ENCODE data around the gene SPOCK1. TPM values are rescaled to one million over a fixed set of nuclear protein-coding genes. Genes with fewer than 3 reads are reported as not detected.

SPOCK1 gene
- total and polyA plus RNA-seq, 4 donors: 4.5 to 67.8 (median 27.0) TPM

DNA sequence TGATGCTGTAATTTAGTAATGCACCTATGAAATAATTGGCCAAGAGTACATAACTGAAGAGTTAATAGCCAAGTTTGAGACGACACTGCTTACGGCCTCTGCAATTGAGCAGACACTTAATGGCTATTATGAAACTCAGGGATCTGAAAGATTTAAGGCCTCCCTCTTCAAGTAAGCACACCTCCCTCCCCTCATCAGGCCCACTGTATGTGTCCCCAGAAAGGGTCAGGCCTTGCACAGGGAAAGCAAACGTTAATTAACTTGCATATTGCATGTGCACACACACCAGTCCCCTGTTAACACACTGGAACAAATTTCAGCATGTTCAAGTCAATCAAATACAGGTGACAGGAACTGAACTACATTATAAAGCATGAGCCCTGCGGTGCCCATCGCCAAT lies 163.6 kb downstream of the SPOCK1 start:
- H3K4me1 ChIP-seq (ENCODE audit: control insufficient read depth in 1 of 2, insufficient read depth in 2 of 2, low read length in 2 of 2): no peaks in the 10 kb centered on the region
- H3K27ac ChIP-seq (ENCODE audit: low read depth in 1 of 2, low read length in 2 of 2): no peak overlapping the region
- no peaks in the 10 kb centered on the region for H3K36me3 ChIP-seq (ENCODE audit: control insufficient read depth in 1 of 2, insufficient read depth in 2 of 2, low read length in 1 of 2)
- H3K27me3 ChIP-seq (ENCODE audit: control insufficient read depth in 1 of 2, insufficient read depth in 2 of 2, low read length in 1 of 2): no peaks in the 10 kb centered on the region
- DNase-seq (no peak), ATAC-seq (ENCODE audit: low FRiP score) (no peak)
- intact Hi-C loops (cut with DNase I): no loop called here
- H3K9me3 ChIP-seq (ENCODE audit: control insufficient read depth, low read length): no peaks in the 10 kb centered on the region
- WGBS, 2 donors: 89 to 93% methylated on average over 5 of the region's 5 CpGs
- no peak overlapping the region for H3K4me3 ChIP-seq (ENCODE audit: low read length in 2 of 2)

DNA sequence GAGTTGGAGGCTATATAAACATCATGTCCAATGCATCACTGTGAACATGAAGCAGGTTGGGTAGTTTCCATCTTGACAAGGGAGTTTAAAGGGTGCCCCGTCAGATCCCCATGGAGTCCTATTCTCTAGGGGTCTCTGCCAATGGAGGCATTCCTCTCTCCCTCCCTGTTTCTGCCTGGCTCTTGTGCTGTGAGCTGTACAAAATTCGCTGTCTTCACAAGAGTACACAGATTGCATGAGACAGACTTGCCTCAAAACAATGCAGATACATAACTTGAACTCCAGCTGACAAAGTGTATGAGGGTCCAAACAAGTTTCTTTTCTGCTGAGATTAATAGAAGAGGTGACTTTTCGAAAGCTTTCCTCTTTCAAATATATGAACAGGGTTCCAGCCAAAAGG lies 165.2 kb downstream of the SPOCK1 start:
- Histone ChIP-seq H3K27me3 (ENCODE audit: control insufficient read depth in 1 of 2, insufficient read depth in 2 of 2, low read length in 1 of 2) (no peaks in the 10 kb centered on the region), H3K4me1 (ENCODE audit: control insufficient read depth in 1 of 2, insufficient read depth in 2 of 2, low read length in 2 of 2) (no peaks in the 10 kb centered on the region), H3K36me3 (ENCODE audit: control insufficient read depth in 1 of 2, insufficient read depth in 2 of 2, low read length in 1 of 2) (no peaks in the 10 kb centered on the region), H3K27ac (ENCODE audit: low read depth in 1 of 2, low read length in 2 of 2) (no peak overlapping the region), H3K4me3 (ENCODE audit: low read length in 2 of 2) (no peak overlapping the region), H3K9me3 (ENCODE audit: control insufficient read depth, low read length) (no peaks in the 10 kb centered on the region)
- intact Hi-C loops (cut with DNase I): no loop called here
- no peak for DNase-seq
- 80 to 82% methylated on average over 3 of the region's 3 CpGs for WGBS, 2 donors
- no peak for ATAC-seq (ENCODE audit: low FRiP score)

DNA sequence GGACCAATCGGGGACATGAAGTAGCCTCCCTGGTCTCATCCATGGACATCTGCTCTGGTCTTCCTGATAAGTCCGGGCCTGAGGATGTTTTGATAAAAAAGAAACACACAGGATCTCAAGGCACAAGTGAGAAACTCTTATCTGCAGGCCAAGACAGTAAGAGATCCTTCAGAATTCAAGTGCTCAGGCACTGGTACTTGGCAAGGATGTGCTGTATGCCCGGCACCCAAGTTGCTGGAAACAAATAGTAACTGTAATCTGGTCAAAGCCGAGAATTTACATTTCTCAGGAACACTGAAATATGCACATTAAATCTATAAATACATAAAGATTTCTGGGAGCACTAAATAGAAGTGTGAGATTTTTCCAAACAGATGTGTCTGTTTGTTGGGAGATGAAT lies 165.7 kb downstream of the SPOCK1 start:
- no peaks in the 10 kb centered on the region for H3K27me3 ChIP-seq (ENCODE audit: control insufficient read depth in 1 of 2, insufficient read depth in 2 of 2, low read length in 1 of 2)
- H3K36me3 ChIP-seq (ENCODE audit: control insufficient read depth in 1 of 2, insufficient read depth in 2 of 2, low read length in 1 of 2): no peaks in the 10 kb centered on the region
- intact Hi-C loops (cut with DNase I): no loop called here
- no peaks in the 10 kb centered on the region for H3K9me3 ChIP-seq (ENCODE audit: control insufficient read depth, low read length)
- H3K4me3 ChIP-seq (ENCODE audit: low read length in 2 of 2): no peak overlapping the region
- no peak overlapping the region for H3K27ac ChIP-seq (ENCODE audit: low read depth in 1 of 2, low read length in 2 of 2)
- no peaks in the 10 kb centered on the region for H3K4me1 ChIP-seq (ENCODE audit: control insufficient read depth in 1 of 2, insufficient read depth in 2 of 2, low read length in 2 of 2)
- DNase-seq: no peak
- WGBS, 2 donors: 71 to 86% methylated on average over 4 of the region's 4 CpGs
- no peak for ATAC-seq (ENCODE audit: low FRiP score)

DNA sequence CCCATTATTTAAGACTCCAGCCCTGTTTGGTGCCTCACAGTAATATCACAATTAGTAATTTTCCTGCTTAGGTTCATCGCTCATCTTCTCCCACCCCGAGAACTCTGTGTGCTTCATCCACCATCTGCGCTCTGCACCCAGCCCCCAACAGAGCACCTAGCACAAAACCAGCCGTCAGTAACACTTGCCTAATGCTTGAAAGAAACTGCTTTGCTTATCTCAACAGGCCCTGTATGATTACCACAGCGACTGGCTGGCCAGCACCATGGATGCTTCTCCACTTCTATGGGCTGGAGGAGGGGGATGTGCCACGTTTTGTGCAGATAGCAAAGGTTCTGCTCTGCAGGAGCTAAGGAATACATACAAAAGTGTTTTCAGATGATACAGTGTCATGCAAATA lies 166.8 kb downstream of the SPOCK1 start:
- ATAC-seq (ENCODE audit: low FRiP score): no peak

DNA sequence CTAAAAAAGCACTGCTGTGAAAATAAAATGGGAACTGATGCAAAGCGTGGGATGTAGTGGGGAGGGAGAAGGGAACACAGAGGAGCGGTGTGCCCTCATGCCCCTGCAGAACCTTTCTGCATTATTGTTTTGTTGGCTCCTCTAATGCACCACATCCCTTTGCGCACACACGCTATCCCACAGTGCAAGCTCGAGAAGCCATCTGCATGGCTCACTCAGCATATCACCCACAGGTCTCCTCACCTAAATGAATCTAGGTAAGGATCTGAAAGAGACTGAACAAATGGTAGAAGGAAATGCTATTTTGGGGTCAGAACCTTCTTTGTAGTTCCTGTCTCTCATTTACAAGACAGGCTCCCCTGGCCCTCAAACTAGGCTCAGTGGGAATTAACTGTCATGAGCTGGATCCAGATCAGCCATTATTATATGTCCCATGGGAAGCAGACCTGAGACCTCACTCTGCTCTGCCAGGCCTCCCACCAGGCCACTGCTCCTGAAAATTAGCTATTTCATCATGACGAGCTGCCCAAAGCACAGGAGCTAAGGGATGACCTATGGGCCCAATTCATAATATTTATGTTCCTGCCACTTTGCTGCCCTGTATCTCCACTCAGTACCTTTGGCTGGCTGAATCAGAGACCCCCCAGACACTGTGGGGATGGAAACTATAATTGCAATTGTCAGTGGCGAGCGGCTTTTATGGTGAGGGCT lies 169.4 kb downstream of the SPOCK1 start:
- Histone ChIP-seq H3K27me3 (ENCODE audit: control insufficient read depth in 1 of 2, insufficient read depth in 2 of 2, low read length in 1 of 2) (no peaks in the 10 kb centered on the region), H3K4me3 (ENCODE audit: low read length in 2 of 2) (no peak overlapping the region), H3K9me3 (ENCODE audit: control insufficient read depth, low read length) (no peaks in the 10 kb centered on the region), H3K27ac (ENCODE audit: low read depth in 1 of 2, low read length in 2 of 2) (no peak overlapping the region), H3K36me3 (ENCODE audit: control insufficient read depth in 1 of 2, insufficient read depth in 2 of 2, low read length in 1 of 2) (no peaks in the 10 kb centered on the region), H3K4me1 (ENCODE audit: control insufficient read depth in 1 of 2, insufficient read depth in 2 of 2, low read length in 2 of 2) (no peaks in the 10 kb centered on the region)
- WGBS, 2 donors: 89 to 93% methylated on average over 8 of the region's 8 CpGs
- no peak for DNase-seq
- ATAC-seq (ENCODE audit: low FRiP score): no peak
- intact Hi-C loops (cut with DNase I): no loop called here

More for the DNA sequence above, 166.8 kb downstream of the SPOCK1 start:
- Histone ChIP-seq H3K9me3 (ENCODE audit: control insufficient read depth, low read length) (no peaks in the 10 kb centered on the region), H3K27me3 (ENCODE audit: control insufficient read depth in 1 of 2, insufficient read depth in 2 of 2, low read length in 1 of 2) (no peaks in the 10 kb centered on the region), H3K4me1 (ENCODE audit: control insufficient read depth in 1 of 2, insufficient read depth in 2 of 2, low read length in 2 of 2) (no peaks in the 10 kb centered on the region), H3K4me3 (ENCODE audit: low read length in 2 of 2) (no peak overlapping the region), H3K36me3 (ENCODE audit: control insufficient read depth in 1 of 2, insufficient read depth in 2 of 2, low read length in 1 of 2) (no peaks in the 10 kb centered on the region), H3K27ac (ENCODE audit: low read depth in 1 of 2, low read length in 2 of 2) (no peak overlapping the region)
- intact Hi-C loops (cut with DNase I): no loop called here
- 79 to 82% methylated on average over 6 of the region's 6 CpGs for WGBS, 2 donors
- no peak for DNase-seq

DNA sequence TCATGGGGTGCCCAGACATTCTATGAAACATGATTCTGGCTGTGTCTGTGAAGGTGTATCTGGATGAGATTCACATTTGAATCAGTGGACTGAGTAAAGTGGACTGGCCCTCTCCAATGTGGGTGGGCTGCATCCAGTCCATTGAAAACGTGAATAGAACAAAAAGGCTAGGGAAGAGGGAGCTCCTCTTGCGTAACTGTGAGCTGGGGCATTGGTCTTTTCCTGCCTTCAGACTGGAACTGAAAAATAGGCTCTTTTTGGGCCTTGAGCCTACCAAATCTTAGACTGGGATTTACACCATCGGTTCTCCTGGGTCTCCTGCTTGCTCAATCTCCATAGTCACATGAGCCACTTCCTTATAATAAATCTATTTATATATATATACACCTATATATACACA lies 170.1 kb downstream of the SPOCK1 start:
- H3K36me3 ChIP-seq (ENCODE audit: control insufficient read depth in 1 of 2, insufficient read depth in 2 of 2, low read length in 1 of 2): no peaks in the 10 kb centered on the region
- no peak overlapping the region for H3K27ac ChIP-seq (ENCODE audit: low read depth in 1 of 2, low read length in 2 of 2)
- ATAC-seq (ENCODE audit: low FRiP score) (no peak), DNase-seq (no peak)
- intact Hi-C loops (cut with DNase I): no loop called here
- WGBS, 2 donors: 84 to 89% methylated on average over 3 of the region's 3 CpGs
- no peaks in the 10 kb centered on the region for H3K4me1 ChIP-seq (ENCODE audit: control insufficient read depth in 1 of 2, insufficient read depth in 2 of 2, low read length in 2 of 2)
- H3K4me3 ChIP-seq (ENCODE audit: low read length in 2 of 2): no peak overlapping the region
- no peaks in the 10 kb centered on the region for H3K9me3 ChIP-seq (ENCODE audit: control insufficient read depth, low read length)
- no peaks in the 10 kb centered on the region for H3K27me3 ChIP-seq (ENCODE audit: control insufficient read depth in 1 of 2, insufficient read depth in 2 of 2, low read length in 1 of 2)

DNA sequence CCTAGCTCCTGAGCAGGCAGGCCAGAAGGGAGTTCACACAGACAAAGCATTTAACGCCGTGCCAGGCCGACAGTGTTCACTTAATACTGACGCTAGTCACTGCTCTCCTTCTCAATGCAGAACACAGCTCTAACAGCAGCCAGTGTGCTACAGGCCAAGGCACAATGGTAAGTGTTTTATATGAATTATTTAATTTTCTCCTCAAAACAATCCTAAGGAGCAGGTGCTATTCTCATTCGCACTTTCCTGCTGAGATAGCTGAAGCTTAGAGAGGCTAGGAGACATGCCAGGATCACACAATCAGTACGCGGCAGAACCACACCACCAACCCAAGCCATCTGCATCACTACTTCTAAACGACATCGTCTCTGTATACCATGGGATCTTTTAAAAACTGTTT lies 170.7 kb downstream of the SPOCK1 start:
- no peak overlapping the region for H3K27ac ChIP-seq (ENCODE audit: low read depth in 1 of 2, low read length in 2 of 2)
- ATAC-seq (ENCODE audit: low FRiP score): no peak

DNA sequence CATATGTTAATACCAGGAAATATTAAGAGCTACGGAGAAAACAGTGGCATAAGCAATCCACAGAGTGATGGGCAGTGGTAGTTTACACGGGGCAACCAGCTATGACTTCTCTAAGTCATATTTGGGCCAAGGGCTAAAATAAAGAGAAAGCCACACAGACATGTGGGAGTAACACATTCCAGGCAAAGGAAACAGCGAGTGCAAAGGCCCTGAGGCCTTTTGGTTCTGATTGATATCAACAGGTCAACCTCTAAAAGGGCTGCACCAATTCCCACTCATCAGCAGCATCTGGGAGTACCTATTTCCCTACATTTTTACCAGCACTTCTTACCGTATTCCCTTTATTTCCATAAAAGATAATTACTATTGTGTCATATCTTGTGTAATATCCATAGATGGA lies 173.4 kb downstream of the SPOCK1 start:
- Histone ChIP-seq H3K27ac (ENCODE audit: low read depth in 1 of 2, low read length in 2 of 2) (no peak overlapping the region), H3K4me1 (ENCODE audit: control insufficient read depth in 1 of 2, insufficient read depth in 2 of 2, low read length in 2 of 2) (no peaks in the 10 kb centered on the region), H3K4me3 (ENCODE audit: low read length in 2 of 2) (no peak overlapping the region), H3K36me3 (ENCODE audit: control insufficient read depth in 1 of 2, insufficient read depth in 2 of 2, low read length in 1 of 2) (no peaks in the 10 kb centered on the region), H3K9me3 (ENCODE audit: control insufficient read depth, low read length) (no peaks in the 10 kb centered on the region), H3K27me3 (ENCODE audit: control insufficient read depth in 1 of 2, insufficient read depth in 2 of 2, low read length in 1 of 2) (no peaks in the 10 kb centered on the region)
- 92 to 93% methylated on average over 4 of the region's 4 CpGs for WGBS, 2 donors
- DNase-seq: no peak
- intact Hi-C loops (cut with DNase I): no loop called here
- no peak for ATAC-seq (ENCODE audit: low FRiP score)

More for the DNA sequence above, 170.7 kb downstream of the SPOCK1 start:
- Histone ChIP-seq H3K4me1 (ENCODE audit: control insufficient read depth in 1 of 2, insufficient read depth in 2 of 2, low read length in 2 of 2) (no peaks in the 10 kb centered on the region), H3K27me3 (ENCODE audit: control insufficient read depth in 1 of 2, insufficient read depth in 2 of 2, low read length in 1 of 2) (no peaks in the 10 kb centered on the region), H3K36me3 (ENCODE audit: control insufficient read depth in 1 of 2, insufficient read depth in 2 of 2, low read length in 1 of 2) (no peaks in the 10 kb centered on the region), H3K9me3 (ENCODE audit: control insufficient read depth, low read length) (no peaks in the 10 kb centered on the region), H3K4me3 (ENCODE audit: low read length in 2 of 2) (no peak overlapping the region)
- intact Hi-C loops (cut with DNase I): no loop called here
- 89 to 95% methylated on average over 9 of the region's 9 CpGs for WGBS, 2 donors
- DNase-seq: no peak

Measured in aorta (tissue), 5 donors.